Tibial nerve (tissue), 4 donors: Measurements from ENCODE around the gene SPATS2. TPM values are rescaled to one million over a fixed set of nuclear protein-coding genes. Genes with fewer than 3 reads are reported as not detected.

ENCODE experiments used
- DNase-seq, 2 donors: peaks; one replicate each; pipeline ENCODE4 v3.0.0-alpha.2; 2019; ENCODE audit warnings: low spot score in 2 of 2
- H3K27ac ChIP-seq, 4 donors: fragments of 200-600 bp; sonication (generic) in 3 of 4; one replicate each; pipeline ENCODE4 v1.5.1; 2017 to 2019; ENCODE audit warnings: mild to moderate bottlenecking in 1 of 4
- H3K27me3 ChIP-seq, 2 donors: fragments of 200-600 bp; sonication (generic) in 1 of 2; one replicate each; pipeline versions ENCODE4 v1.5.1 to v1.6.0; 2017 to 2019
- H3K36me3 ChIP-seq, 3 donors: fragments of 200-600 bp; sonication (generic); one replicate each; pipeline ENCODE4 v1.5.1; 2018 to 2019
- H3K4me1 ChIP-seq, 4 donors: fragments of 200-600 bp; sonication (generic) in 3 of 4; one replicate each; pipeline ENCODE4 v1.5.1; 2017 to 2019
- H3K4me3 ChIP-seq, 4 donors: fragments of 200-600 bp; sonication (generic) in 3 of 4; one replicate each; pipeline ENCODE4 v1.5.1; 2017 to 2019; ENCODE audit warnings: mild to moderate bottlenecking in 1 of 4, moderate library complexity in 1 of 4
- H3K9me3 ChIP-seq, 4 donors: fragments of 200-600 bp; sonication (generic) in 3 of 4; one replicate each; pipeline ENCODE4 v1.5.1; 2017 to 2019
- CTCF ChIP-seq, 5 experiments: fragments of 200-600 bp in 3 of 5; fragments of 450-650 bp in 2 of 5; sonication (generic) in 3 of 5; IDR thresholded peaks; one replicate each; pipeline ENCODE4 v1.5.1; 2016 to 2019; ENCODE audit warnings: antibody characterized with exemption in 5 of 5, mild to moderate bottlenecking in 3 of 5, moderate library complexity in 2 of 5
- EP300 ChIP-seq, 2 donors: sonication (generic); formaldehyde crosslinking; IDR thresholded peaks; one replicate each; pipeline ENCODE4 v1.6.1; 2017; ENCODE audit warnings: antibody characterized with exemption in 2 of 2, mild to moderate bottlenecking in 1 of 2
- POLR2A ChIP-seq, 2 donors: fragments of 450-650 bp; IDR thresholded peaks; one replicate each; pipeline ENCODE4 v1.6.1; 2017; ENCODE audit warnings: antibody characterized with exemption in 2 of 2, mild to moderate bottlenecking in 2 of 2, moderate library complexity in 2 of 2
- WGBS, 2 donors: methylation state at CpG; one replicate each; pipeline ENCODE4 v1.1.5; 2018; 5-methylcytosine and 5-hydroxymethylcytosine counted together
- total RNA-seq, 4 donors: library from RNA; depleted of rRNA; stranded (reverse); fragments of >200 nt; gene quantifications; one replicate each; pipeline ENCODE4 v1.1.0, GENCODE V29; 2016

The SPATS2 gene
- total RNA-seq, 4 donors from 2014 or later: 5.9 to 14.7 (median 9.8) TPM

GRCh38 chr12:49461221-49461620, 94.0 kb downstream of the SPATS2 start:
- H3K27ac ChIP-seq: no peak overlapping the region

GRCh38 chr12:49462083-49462744, 95.0 kb downstream of the SPATS2 start:
- no peak overlapping the region for H3K27ac ChIP-seq
- DNase-seq: no peak
- no peaks in the 10 kb centered on the region for H3K9me3 ChIP-seq
- WGBS, 2 donors: 36 to 52% methylated on average over 11 of the region's 11 CpGs
- peaks cover 0 to 12% (median 0%) of the 10 kb centered on the region in 4 donors for H3K4me1 ChIP-seq
- TF ChIP-seq EP300 (IDR thresholded peaks at IDR 0.05) (no peak), POLR2A (IDR thresholded peaks at IDR 0.05) (no peak), CTCF (IDR thresholded peaks at IDR 0.05) (no peak)
- no peaks in the 10 kb centered on the region for H3K27me3 ChIP-seq
- no peak overlapping the region for H3K4me3 ChIP-seq
- H3K36me3 ChIP-seq: no peaks in the 10 kb centered on the region

More at GRCh38 chr12:49461221-49461620, 94.0 kb downstream of the SPATS2 start:
- Histone ChIP-seq H3K9me3 (no peaks in the 10 kb centered on the region), H3K4me3 (no peak overlapping the region), H3K4me1 (peaks cover 0 to 12% (median 0%) of the 10 kb centered on the region in 4 donors), H3K36me3 (no peaks in the 10 kb centered on the region), H3K27me3 (no peaks in the 10 kb centered on the region)
- 26 to 27% methylated on average over 1 of the region's 1 CpG for WGBS, 2 donors
- TF ChIP-seq EP300 (IDR thresholded peaks at IDR 0.05): no peak
- TF ChIP-seq POLR2A (IDR thresholded peaks at IDR 0.05): no peak
- no peak for TF ChIP-seq CTCF (IDR thresholded peaks at IDR 0.05)
- DNase-seq: no peak

DNA sequence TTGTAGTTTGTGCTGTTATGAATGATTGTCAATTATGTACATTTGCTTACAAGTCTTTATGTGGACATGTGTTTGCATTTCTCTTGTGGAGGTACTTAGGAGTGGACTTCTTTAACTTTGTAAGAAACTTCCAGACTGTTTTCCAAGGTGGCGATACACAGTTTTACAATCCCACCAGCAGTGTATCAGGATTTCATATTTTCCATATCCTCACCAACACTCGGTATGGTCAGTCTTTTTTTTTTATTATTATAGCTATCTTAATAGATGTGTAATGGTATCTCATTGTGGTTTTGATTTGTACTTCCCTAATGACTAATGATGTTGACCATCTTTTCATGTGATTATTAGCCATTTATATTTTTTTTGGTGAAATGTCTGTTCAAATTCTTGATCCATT, 97.9 kb downstream of the SPATS2 start:
- Histone ChIP-seq H3K4me1 (peaks cover 0 to 12% (median 0%) of the 10 kb centered on the region in 4 donors), H3K36me3 (no peaks in the 10 kb centered on the region), H3K27me3 (no peaks in the 10 kb centered on the region), H3K27ac (no peak overlapping the region), H3K4me3 (no peak overlapping the region), H3K9me3 (no peaks in the 10 kb centered on the region)
- no peak for DNase-seq
- TF ChIP-seq POLR2A (IDR thresholded peaks at IDR 0.05) (no peak), EP300 (IDR thresholded peaks at IDR 0.05) (no peak), CTCF (IDR thresholded peaks at IDR 0.05) (no peak)
- 97 to 100% methylated on average over 2 of the region's 2 CpGs for whole genome bisulfite sequencing, 2 donors

DNA sequence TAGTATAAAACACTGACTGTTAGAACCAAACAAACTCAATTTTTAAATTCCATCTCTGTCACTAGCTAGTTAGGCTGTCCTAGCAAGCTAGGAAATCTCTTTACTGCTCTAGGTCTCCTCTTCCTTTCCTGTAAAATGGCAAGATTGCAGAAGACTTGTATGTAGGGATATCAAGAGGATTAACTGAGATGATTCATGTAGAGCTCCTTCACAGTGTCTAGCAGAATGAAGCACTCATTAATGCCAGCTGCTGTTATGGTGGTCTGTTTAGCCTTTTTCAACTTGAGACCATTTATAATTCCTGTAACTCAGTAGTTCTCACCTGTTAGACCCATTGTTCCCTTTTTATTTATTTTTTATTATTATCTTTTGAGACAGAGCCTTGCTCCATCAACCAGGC, 103.7 kb downstream of the SPATS2 start:
- Histone ChIP-seq H3K9me3 (no peaks in the 10 kb centered on the region), H3K36me3 (no peaks in the 10 kb centered on the region), H3K4me1 (no peaks in the 10 kb centered on the region), H3K27ac (no peak overlapping the region), H3K4me3 (no peak overlapping the region), H3K27me3 (no peaks in the 10 kb centered on the region)
- TF ChIP-seq EP300 (IDR thresholded peaks at IDR 0.05) (no peak), POLR2A (IDR thresholded peaks at IDR 0.05) (no peak), CTCF (IDR thresholded peaks at IDR 0.05) (no peak)
- DNase-seq: no peak

GRCh38 chr12:49471557-49471956, 104.3 kb downstream of the SPATS2 start:
- TF ChIP-seq EP300 (IDR thresholded peaks at IDR 0.05) (no peak), POLR2A (IDR thresholded peaks at IDR 0.05) (no peak), CTCF (IDR thresholded peaks at IDR 0.05) (no peak)
- DNase-seq: no peak
- H3K36me3 ChIP-seq: no peaks in the 10 kb centered on the region
- no peaks in the 10 kb centered on the region for H3K4me1 ChIP-seq
- H3K9me3 ChIP-seq: no peaks in the 10 kb centered on the region
- H3K27me3 ChIP-seq: no peaks in the 10 kb centered on the region
- H3K27ac ChIP-seq: no peak overlapping the region
- 91 to 96% methylated on average over 1 of the region's 1 CpG for WGBS, 2 donors
- no peak overlapping the region for H3K4me3 ChIP-seq
